B cell (primary cell): Measurements from ENCODE around the gene OR52M1. TPM values are rescaled to one million over a fixed set of nuclear protein-coding genes. Genes with fewer than 3 reads are reported as not detected.

ENCODE experiments used
- ATAC-seq: fragments of 200-7000 bp; cut with Tn5 transposase; one replicate; pipeline ENCODE4 v1.10.0; 2021; ENCODE audit warnings: low read depth, mild to moderate bottlenecking, moderate number of reproducible peaks, moderate library complexity
- CTCF ChIA-PET: fragments of 350-600 bp; sonication (Branson Sonifier 250); formaldehyde crosslinking; loops from one replicate; lab custom pipeline; 2021; ENCODE audit warnings: antibody characterized with exemption, inconsistent platforms; lab: Charles Lee
- POLR2A ChIA-PET: fragments of 350-600 bp; sonication (Branson Sonifier 250); formaldehyde crosslinking; loops from one replicate; lab custom pipeline; 2021; ENCODE audit warnings: antibody characterized with exemption; lab: Charles Lee
- DNase-seq: peaks from one replicate; pipeline ENCODE4 v3.0.0; 2013
- H2AFZ ChIP-seq: 2 replicates; pipeline ENCODE4 v1.6.1; 2012; ENCODE audit warnings: mild to moderate bottlenecking, low read depth, low read length; ENCODE audit not compliant: insufficient read depth, poor library complexity, severe bottlenecking
- H3K27ac ChIP-seq, 2 donors: 1 replicate in 1 of 2; 2 replicates in 1 of 2; pipeline ENCODE4 v1.5.1; 2012 to 2013; ENCODE audit warnings: low read length in 2 of 2, mild to moderate bottlenecking in 2 of 2, moderate library complexity in 1 of 2
- H3K27me3 ChIP-seq, 4 experiments: fragments of 200-600 bp in 1 of 4; sonication (generic) in 1 of 4; replicated peaks in 1 of 4; 1 replicate in 2 of 4; 2 replicates in 2 of 4; pipeline versions ENCODE4 v1.6.1 to v1.7.0; 2013 to 2016; ENCODE audit warnings: low read length in 3 of 4, mild to moderate bottlenecking in 2 of 4, mixed read lengths in 1 of 4, moderate library complexity in 1 of 4; ENCODE audit not compliant: insufficient read depth in 4 of 4, control insufficient read depth in 3 of 4; ENCODE audit errors: control extremely low read depth in 1 of 4
- H3K36me3 ChIP-seq, 2 experiments: replicated peaks in 1 of 2; 1 replicate in 1 of 2; 2 replicates in 1 of 2; pipeline versions ENCODE4 v1.6.1 to v1.7.1; 2013; ENCODE audit warnings: low read length in 1 of 2; ENCODE audit not compliant: insufficient read depth in 2 of 2, control insufficient read depth in 1 of 2; ENCODE audit errors: control extremely low read depth in 1 of 2, extremely low read depth in 1 of 2
- H3K4me1 ChIP-seq, 2 donors: fragments of 200-600 bp in 1 of 2; sonication (generic) in 1 of 2; 1 replicate in 1 of 2; 2 replicates in 1 of 2; pipeline versions ENCODE4 v1.5.1 to v1.6.1; 2013 to 2017; ENCODE audit warnings: low read length in 2 of 2; ENCODE audit not compliant: control insufficient read depth in 2 of 2, insufficient read depth in 2 of 2
- H3K4me2 ChIP-seq: replicated peaks from 2 replicates; pipeline ENCODE3; 2012; ENCODE audit warnings: mild to moderate bottlenecking, low read depth, low read length; ENCODE audit not compliant: poor library complexity, severe bottlenecking
- H3K4me3 ChIP-seq, 5 experiments: fragments of 200-600 bp in 1 of 5; sonication (generic) in 1 of 5; 1 replicate in 3 of 5; 2 replicates in 2 of 5; pipeline versions ENCODE4 v1.5.1 to v1.7.0; 2011 to 2016; ENCODE audit warnings: low read length in 4 of 5, mild to moderate bottlenecking in 4 of 5, low read depth in 2 of 5, control low read depth in 1 of 5, moderate library complexity in 1 of 5; ENCODE audit not compliant: insufficient read depth in 1 of 5; ENCODE audit errors: control extremely low read depth in 1 of 5, extremely low read depth in 1 of 5
- H3K79me2 ChIP-seq: fragments of 200-600 bp; sonication (generic); one replicate; pipeline ENCODE4 v1.6.0; 2016; ENCODE audit warnings: low read length; ENCODE audit not compliant: control insufficient read depth, insufficient read depth
- H3K9ac ChIP-seq: fragments of 200-600 bp; sonication (generic); 2 replicates; pipeline ENCODE4 v1.6.1; 2017; ENCODE audit warnings: mild to moderate bottlenecking, low read length, moderate library complexity
- H3K9me3 ChIP-seq, 3 donors: one replicate each; pipeline versions ENCODE4 v1.6.1 to v1.7.1; 2013; ENCODE audit warnings: low read length in 2 of 3; ENCODE audit not compliant: control insufficient read depth in 2 of 3, insufficient read depth in 1 of 3; ENCODE audit errors: control extremely low read depth in 1 of 3
- H4K20me1 ChIP-seq: 2 replicates; pipeline ENCODE4 v1.6.0; 2012; ENCODE audit warnings: mild to moderate bottlenecking, low read length; ENCODE audit not compliant: insufficient read depth, control insufficient read depth, poor library complexity, severe bottlenecking
- H3K27ac Mint-ChIP-seq: one replicate; pipeline ENCODE4 v1.8.0; 2021; ENCODE audit warnings: mixed read lengths
- H3K27me3 Mint-ChIP-seq: one replicate; pipeline ENCODE4 v1.8.0; 2021; ENCODE audit warnings: mixed read lengths
- H3K4me1 Mint-ChIP-seq: one replicate; pipeline ENCODE4 v1.8.0; 2021; ENCODE audit warnings: mixed read lengths
- H3K4me3 Mint-ChIP-seq: one replicate; pipeline ENCODE4 v1.8.0; 2021; ENCODE audit warnings: mixed read lengths
- H3K9me3 Mint-ChIP-seq: one replicate; pipeline ENCODE4 v1.8.0; 2022; ENCODE audit warnings: mixed read lengths; ENCODE audit not compliant: insufficient read depth
- EZH2 ChIP-seq: IDR thresholded peaks from 2 replicates; pipeline ENCODE4 v1.6.1; 2012; ENCODE audit warnings: borderline replicate concordance, low read depth, mild to moderate bottlenecking, moderate library complexity, low read length; ENCODE audit not compliant: insufficient read depth, poor library complexity, severe bottlenecking
- WGBS: methylation state at CpG from one replicate; pipeline ENCODE4 v1.1.5; 2013; ENCODE audit warnings: missing lambda C conversion rate; ENCODE audit not compliant: insufficient coverage; 5-methylcytosine and 5-hydroxymethylcytosine counted together
- intact Hi-C: fragments of 100-400 bp; cut with micrococcal nuclease; formaldehyde crosslinking; loops from one replicate; pipeline ENCODE4 v1.10.0; 2022
- polyA plus RNA-seq: library from polyadenylated mRNA; depleted of rRNA; stranded (reverse); fragments of >200 nt; gene quantifications from 2 replicates; pipeline ENCODE4 v1.2.3, GENCODE V29; 2012
- total RNA-seq, 2 donors: library from RNA; stranded (reverse); fragments of 120-200 nt in 1 of 2; gene quantifications; 1 replicate in 1 of 2; 2 replicates in 1 of 2; pipeline versions ENCODE4 v1.2.3 to v1.2.4, GENCODE V29; 2013 to 2022
- TF ChIP-seq, protein P1 (sequence below): fragments of 200-600 bp; IDR thresholded peaks from one replicate; pipeline ENCODE4 v1.8.0; 2022; ENCODE audit warnings: antibody characterized with exemption, mild to moderate bottlenecking

The OR52M1 gene
- total and polyA plus RNA-seq, 2 donors (not counting 1 experiment from before 2014, with no cell fraction given) = not detected

DNA sequence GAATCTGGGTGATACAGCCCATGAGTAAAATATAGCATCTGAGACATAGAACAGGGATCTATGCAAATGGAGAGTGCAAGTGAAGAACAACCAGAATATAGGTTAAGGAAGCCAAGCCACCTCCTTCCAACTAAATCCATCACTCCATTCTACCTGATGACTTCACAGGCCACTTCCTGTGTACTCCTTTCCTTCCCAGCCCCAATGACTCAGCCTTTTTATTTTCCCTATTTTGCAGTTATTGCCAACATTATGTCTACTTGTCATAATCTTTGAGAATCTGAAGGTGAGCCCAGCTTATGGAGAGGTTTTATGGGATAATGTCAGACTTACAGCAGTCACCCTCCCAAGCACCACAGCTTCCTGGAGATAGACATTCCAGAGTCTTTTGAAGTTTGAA, 1.4 kb upstream of the OR52M1 start:
- Histone ChIP-seq H3K36me3 (no peaks in the 10 kb centered on the region), H3K9ac (no peak overlapping the region), H3K9me3 (no peaks in the 10 kb centered on the region), H3K79me2 (no peaks in the 10 kb centered on the region), H3K4me3 (no peak overlapping the region), H3K27ac (no peak overlapping the region), H3K4me2 (no peak overlapping the region), H3K27me3 (peaks cover 0 to 3% (median 0%) of the 10 kb centered on the region in 4 experiments), H3K4me1 (no peaks in the 10 kb centered on the region), H2AFZ (no peak overlapping the region), H4K20me1 (no peaks in the 10 kb centered on the region)
- TF ChIP-seq EZH2 = no peak
- TF ChIP-seq, protein P1, sequence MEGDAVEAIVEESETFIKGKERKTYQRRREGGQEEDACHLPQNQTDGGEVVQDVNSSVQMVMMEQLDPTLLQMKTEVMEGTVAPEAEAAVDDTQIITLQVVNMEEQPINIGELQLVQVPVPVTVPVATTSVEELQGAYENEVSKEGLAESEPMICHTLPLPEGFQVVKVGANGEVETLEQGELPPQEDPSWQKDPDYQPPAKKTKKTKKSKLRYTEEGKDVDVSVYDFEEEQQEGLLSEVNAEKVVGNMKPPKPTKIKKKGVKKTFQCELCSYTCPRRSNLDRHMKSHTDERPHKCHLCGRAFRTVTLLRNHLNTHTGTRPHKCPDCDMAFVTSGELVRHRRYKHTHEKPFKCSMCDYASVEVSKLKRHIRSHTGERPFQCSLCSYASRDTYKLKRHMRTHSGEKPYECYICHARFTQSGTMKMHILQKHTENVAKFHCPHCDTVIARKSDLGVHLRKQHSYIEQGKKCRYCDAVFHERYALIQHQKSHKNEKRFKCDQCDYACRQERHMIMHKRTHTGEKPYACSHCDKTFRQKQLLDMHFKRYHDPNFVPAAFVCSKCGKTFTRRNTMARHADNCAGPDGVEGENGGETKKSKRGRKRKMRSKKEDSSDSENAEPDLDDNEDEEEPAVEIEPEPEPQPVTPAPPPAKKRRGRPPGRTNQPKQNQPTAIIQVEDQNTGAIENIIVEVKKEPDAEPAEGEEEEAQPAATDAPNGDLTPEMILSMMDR = no peak
- CTCF ChIA-PET = interaction anchor here (1.2 to 6.6 kb wide), 2 partner anchors 34 to 357 kb away, joined by 3 to 92 read pairs; no protein-coding TSS in a partner anchor
- no peak overlapping the region for H3K27ac Mint-ChIP-seq
- DNase-seq (no peak), ATAC-seq (no peak)
- H3K4me1 Mint-ChIP-seq = no peaks in the 10 kb centered on the region
- H3K9me3 Mint-ChIP-seq = no peaks in the 10 kb centered on the region
- intact Hi-C loops = no loop called here
- POLR2A ChIA-PET = no interaction called here
- H3K27me3 Mint-ChIP-seq = peaks cover 10% of the 10 kb centered on the region
- H3K4me3 Mint-ChIP-seq = no peak overlapping the region

DNA sequence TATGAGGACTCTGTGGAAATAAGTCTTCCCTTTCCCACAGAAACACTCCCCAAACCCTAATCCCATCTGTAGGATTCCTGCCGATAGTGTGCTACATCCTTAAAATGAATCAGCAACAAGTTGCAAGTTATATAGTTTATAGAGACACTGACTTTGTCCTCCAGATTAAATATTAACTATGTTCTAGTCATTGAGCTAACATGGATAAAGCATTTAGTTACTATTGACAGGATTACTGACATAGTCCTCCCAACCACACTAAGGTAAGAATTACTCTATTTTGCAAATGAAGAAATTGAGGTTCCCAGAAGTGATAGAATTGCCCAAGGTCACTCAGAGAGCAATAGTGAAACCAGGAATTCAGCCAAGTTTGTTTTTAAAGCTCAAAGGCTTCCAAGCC, 1.9 kb downstream of the OR52M1 start:
- no peak overlapping the region for H3K4me2 ChIP-seq
- peaks cover 19% of the 10 kb centered on the region for H3K27me3 Mint-ChIP-seq
- DNase-seq (no peak), ATAC-seq (no peak)
- H2AFZ ChIP-seq = no peak overlapping the region
- no peaks in the 10 kb centered on the region for H3K79me2 ChIP-seq
- no CpG with 5 or more reads among the region's 1 CpG for WGBS
- H3K27ac ChIP-seq = no peak overlapping the region
- no peak overlapping the region for H3K4me3 ChIP-seq
- intact Hi-C loops = no loop called here
- no peaks in the 10 kb centered on the region for H3K9me3 Mint-ChIP-seq
- no peak overlapping the region for H3K27ac Mint-ChIP-seq
- no peaks in the 10 kb centered on the region for H4K20me1 ChIP-seq
- H3K4me1 Mint-ChIP-seq = no peaks in the 10 kb centered on the region
- ChIA-PET CTCF (interaction anchor here (1.7 kb wide), 1 partner anchor 360 kb away, joined by 8 read pairs; no protein-coding TSS in a partner anchor), POLR2A (no interaction called here)
- no peaks in the 10 kb centered on the region for H3K36me3 ChIP-seq
- H3K9me3 ChIP-seq = peaks cover 0 to 5% (median 0%) of the 10 kb centered on the region in 3 donors
- TF ChIP-seq EZH2 = no peak
- TF ChIP-seq, protein P1 = no peak
- H3K4me3 Mint-ChIP-seq = no peak overlapping the region
- H3K4me1 ChIP-seq = no peaks in the 10 kb centered on the region
- no peak overlapping the region for H3K9ac ChIP-seq
- H3K27me3 ChIP-seq = peaks cover 0 to 13% (median 0%) of the 10 kb centered on the region in 4 experiments
